Breast epithelium (tissue), 4 donors: ENCODE measurements around the gene KLK5. TPM values are rescaled to one million over a fixed set of nuclear protein-coding genes. Genes with fewer than 3 reads are reported as not detected.

Experiments used
- DNase-seq, 2 donors: peaks; one replicate each; pipeline ENCODE4 v3.0.0-alpha.2; 2019; ENCODE audit warnings: low spot score in 2 of 2
- H3K27ac ChIP-seq, 2 donors: fragments of 200-600 bp; sonication (generic) in 1 of 2; one replicate each; pipeline ENCODE4 v1.5.1; 2016 to 2019; ENCODE audit warnings: mild to moderate bottlenecking in 1 of 2
- H3K27me3 ChIP-seq, 2 donors: fragments of 200-600 bp; sonication (generic) in 1 of 2; one replicate each; pipeline versions ENCODE4 v1.5.1 to v1.6.0; 2017 to 2019; ENCODE audit warnings: control low read depth in 1 of 2, mild to moderate bottlenecking in 1 of 2
- H3K36me3 ChIP-seq: fragments of 200-600 bp; one replicate; pipeline ENCODE4 v1.5.1; 2019
- H3K4me1 ChIP-seq, 2 donors: fragments of 200-600 bp; sonication (generic); one replicate each; pipeline ENCODE4 v1.5.1; 2016 to 2019; ENCODE audit warnings: control low read depth in 1 of 2
- H3K4me3 ChIP-seq, 3 donors: fragments of 200-600 bp; sonication (generic); 1 replicate in 2 of 3; 2 replicates in 1 of 3; pipeline ENCODE4 v1.5.1; 2016 to 2019; ENCODE audit warnings: mild to moderate bottlenecking in 3 of 3, moderate library complexity in 2 of 3
- H3K9me3 ChIP-seq, 2 donors: fragments of 200-600 bp; sonication (generic) in 1 of 2; one replicate each; pipeline ENCODE4 v1.5.1; 2016 to 2019; ENCODE audit warnings: control low read depth in 1 of 2
- POLR2A ChIP-seq: fragments of 450-650 bp; IDR thresholded peaks from one replicate; pipeline ENCODE4 v1.6.1; 2016; ENCODE audit warnings: antibody characterized with exemption, mild to moderate bottlenecking, moderate library complexity
- POLR2AphosphoS5 ChIP-seq, 3 donors: sonication (generic); formaldehyde crosslinking; IDR thresholded peaks; one replicate each; pipeline ENCODE4 v1.6.1; 2017; ENCODE audit warnings: antibody characterized with exemption in 3 of 3
- intact Hi-C: fragments of 100-400 bp; cut with DNase I; formaldehyde crosslinking; loops from one replicate; pipeline ENCODE4 v1.15.1; 2023; ENCODE audit warnings: low total_unique reads
- total RNA-seq, 3 donors: library from RNA; depleted of rRNA; stranded (reverse); fragments of >200 nt; gene quantifications; one replicate each; pipeline ENCODE4 v1.1.0, GENCODE V29; 2016
- TF ChIP-seq, protein P1 (sequence below), 3 donors: fragments of 450-650 bp; IDR thresholded peaks; one replicate each; pipeline ENCODE4 v1.5.1; 2016 to 2017; ENCODE audit warnings: antibody characterized with exemption in 3 of 3, mild to moderate bottlenecking in 3 of 3, moderate library complexity in 3 of 3

Gene KLK5
- total RNA-seq, 3 donors from 2014 or later, result 16.1 to 182 TPM; not detected in 1

DNA sequence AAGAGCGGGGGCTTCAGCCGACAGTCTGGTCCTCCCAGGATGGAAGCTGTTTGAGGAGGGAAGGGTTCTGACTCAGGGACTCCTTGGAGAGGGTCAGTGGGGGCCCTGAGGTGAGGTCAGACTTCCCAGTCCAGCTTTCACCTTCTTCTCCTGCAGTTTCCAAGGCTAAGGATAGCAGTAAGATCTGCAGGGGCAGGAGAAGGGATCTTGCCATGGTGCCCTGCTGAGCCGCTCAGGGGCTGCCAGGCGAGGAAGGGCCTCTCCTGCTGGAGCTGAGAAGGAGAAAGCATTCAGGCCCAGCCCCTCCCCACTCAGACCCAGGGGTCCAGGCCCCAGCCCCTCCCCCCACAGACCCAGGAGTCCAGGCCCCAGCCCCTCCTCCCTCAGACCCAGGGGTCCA is 29.3 kb upstream of the KLK5 start:
- no peak for TF ChIP-seq POLR2AphosphoS5 (IDR thresholded peaks at IDR 0.05)
- TF ChIP-seq, protein P1, sequence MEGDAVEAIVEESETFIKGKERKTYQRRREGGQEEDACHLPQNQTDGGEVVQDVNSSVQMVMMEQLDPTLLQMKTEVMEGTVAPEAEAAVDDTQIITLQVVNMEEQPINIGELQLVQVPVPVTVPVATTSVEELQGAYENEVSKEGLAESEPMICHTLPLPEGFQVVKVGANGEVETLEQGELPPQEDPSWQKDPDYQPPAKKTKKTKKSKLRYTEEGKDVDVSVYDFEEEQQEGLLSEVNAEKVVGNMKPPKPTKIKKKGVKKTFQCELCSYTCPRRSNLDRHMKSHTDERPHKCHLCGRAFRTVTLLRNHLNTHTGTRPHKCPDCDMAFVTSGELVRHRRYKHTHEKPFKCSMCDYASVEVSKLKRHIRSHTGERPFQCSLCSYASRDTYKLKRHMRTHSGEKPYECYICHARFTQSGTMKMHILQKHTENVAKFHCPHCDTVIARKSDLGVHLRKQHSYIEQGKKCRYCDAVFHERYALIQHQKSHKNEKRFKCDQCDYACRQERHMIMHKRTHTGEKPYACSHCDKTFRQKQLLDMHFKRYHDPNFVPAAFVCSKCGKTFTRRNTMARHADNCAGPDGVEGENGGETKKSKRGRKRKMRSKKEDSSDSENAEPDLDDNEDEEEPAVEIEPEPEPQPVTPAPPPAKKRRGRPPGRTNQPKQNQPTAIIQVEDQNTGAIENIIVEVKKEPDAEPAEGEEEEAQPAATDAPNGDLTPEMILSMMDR (IDR thresholded peaks at IDR 0.05), result no peak
- Histone ChIP-seq H3K27ac (peak overlapping the region in 1 of 2 donors; percentile 52), H3K36me3 (no peaks in the 10 kb centered on the region), H3K4me3 (peak overlapping the region in 1 of 3 donors; percentile 7), H3K27me3 (no peaks in the 10 kb centered on the region), H3K9me3 (no peaks in the 10 kb centered on the region), H3K4me1 (no peaks in the 10 kb centered on the region)
- no peak for DNase-seq
- intact Hi-C loops, result no loop called here

GRCh38 chr19:50981587-50982146 is 28.8 kb upstream of the KLK5 start:
- Histone ChIP-seq H3K36me3 (no peaks in the 10 kb centered on the region), H3K4me3 (peak overlapping the region in 1 of 3 donors; percentile 7), H3K27me3 (no peaks in the 10 kb centered on the region), H3K9me3 (no peaks in the 10 kb centered on the region), H3K4me1 (no peaks in the 10 kb centered on the region), H3K27ac (peak overlapping the region in 1 of 2 donors; percentile 57)
- no peak for DNase-seq
- intact Hi-C loops, result no loop called here
- TF ChIP-seq POLR2A (no peak), POLR2AphosphoS5 (IDR thresholded peaks at IDR 0.05) (no peak)
- TF ChIP-seq, protein P1 (IDR thresholded peaks at IDR 0.05), result no peak

GRCh38 chr19:50980208-50980607 is 27.4 kb upstream of the KLK5 start:
- Histone ChIP-seq H3K36me3 (no peaks in the 10 kb centered on the region), H3K27me3 (no peaks in the 10 kb centered on the region), H3K4me3 (no peak overlapping the region), H3K4me1 (no peaks in the 10 kb centered on the region), H3K27ac (peak overlapping the region in 1 of 2 donors; percentile 71), H3K9me3 (no peaks in the 10 kb centered on the region)
- no peak for DNase-seq
- intact Hi-C loops, result no loop called here
- TF ChIP-seq POLR2A (no peak), POLR2AphosphoS5 (IDR thresholded peaks at IDR 0.05) (no peak)
- TF ChIP-seq, protein P1 (IDR thresholded peaks at IDR 0.05), result no peak

- peak overlapping the region in 1 of 2 donors; percentile 71 for H3K27ac ChIP-seq
- no peaks in the 10 kb centered on the region for H3K9me3 ChIP-seq
- H3K4me1 ChIP-seq, result no peaks in the 10 kb centered on the region
- H3K36me3 ChIP-seq, result no peaks in the 10 kb centered on the region
- intact Hi-C loops, result no loop called here
- H3K27me3 ChIP-seq, result no peaks in the 10 kb centered on the region
- no peak overlapping the region for H3K4me3 ChIP-seq
- DNase-seq, result no peak
- no peak for TF ChIP-seq POLR2AphosphoS5 (IDR thresholded peaks at IDR 0.05)
- no peak for TF ChIP-seq POLR2A
- TF ChIP-seq, protein P1 (IDR thresholded peaks at IDR 0.05), result no peak
These were observed 26.9 kb upstream of the KLK5 start for GRCh38 chr19:50979758-50980157.

DNA sequence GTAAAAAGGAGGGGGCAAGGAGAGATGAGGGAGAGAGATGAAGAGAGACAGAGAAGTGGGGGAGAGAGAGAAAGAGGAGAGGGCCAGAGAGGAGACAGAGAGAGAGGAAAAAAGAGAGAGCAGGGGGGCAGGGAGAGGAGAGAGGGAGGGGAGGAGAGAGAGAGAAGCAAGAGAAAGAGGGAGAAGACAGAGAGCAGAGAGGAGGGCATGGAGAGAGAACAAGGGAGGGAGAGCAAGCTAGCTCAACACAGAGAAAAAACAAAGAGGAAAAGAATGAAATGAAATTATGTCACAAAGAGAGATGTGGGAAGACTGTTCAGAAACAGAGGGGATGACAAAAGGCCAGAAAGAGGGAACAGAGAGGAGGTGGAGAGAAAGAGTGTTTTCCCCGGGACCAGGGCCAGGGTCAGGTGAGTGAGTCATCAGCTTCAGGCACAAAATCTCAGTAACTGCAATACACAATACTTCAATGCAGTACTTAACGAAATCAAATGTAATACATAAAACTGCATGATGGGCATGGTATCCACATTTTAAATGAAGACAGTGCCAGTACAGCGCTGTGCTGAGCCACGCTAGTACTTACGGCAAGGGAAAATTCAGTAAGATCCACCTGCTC is 26.0 kb upstream of the KLK5 start:
- Histone ChIP-seq H3K4me3 (no peak overlapping the region), H3K36me3 (no peaks in the 10 kb centered on the region), H3K4me1 (no peaks in the 10 kb centered on the region), H3K27ac (peak overlapping the region in 1 of 2 donors; percentile 71), H3K27me3 (no peaks in the 10 kb centered on the region), H3K9me3 (no peaks in the 10 kb centered on the region)
- intact Hi-C loops, result no loop called here
- DNase-seq, result no peak
- TF ChIP-seq POLR2AphosphoS5 (IDR thresholded peaks at IDR 0.05), result no peak
- no peak for TF ChIP-seq POLR2A
- TF ChIP-seq, protein P1 (IDR thresholded peaks at IDR 0.05), result no peak
